ENCODE data around the gene SKAP2. TPM values are rescaled to one million over a fixed set of nuclear protein-coding genes. Genes with fewer than 3 reads are reported as not detected.

Gene SKAP2
- total and polyA plus RNA-seq, 2 of the 13 experiments (the other 11 are each of a cell fraction or from before 2014, with no cell fraction given) = 3.6 to 12.9 TPM

- WGBS (ENCODE audit: low lambda C conversion rate) = 95% methylated on average over 2 of the region's 2 CpGs
- Histone ChIP-seq H3K4me3 (replicated peaks in 1 of 3; ENCODE audit: insufficient read depth in 1 of 3, low read depth in 2 of 3, low read length in 3 of 3) (no peak overlapping the region), H3K4me1 (ENCODE audit: insufficient read depth, low read length) (peaks cover 39% of the 10 kb centered on the region), H3K27ac (ENCODE audit: extremely low read length, insufficient read depth, low read length) (no peak overlapping the region), H3K4me2 (ENCODE audit: low read depth, low read length) (no peak overlapping the region), H3K36me3 (replicated peaks in 1 of 2; ENCODE audit: control insufficient read depth in 1 of 2, insufficient read depth in 2 of 2, low read length in 2 of 2) (no peaks in the 10 kb centered on the region), H3K79me2 (ENCODE audit: insufficient read depth, low read length) (no peaks in the 10 kb centered on the region), H2AFZ (ENCODE audit: low read length) (no peak overlapping the region), H4K20me1 (ENCODE audit: insufficient read depth, low read length) (no peaks in the 10 kb centered on the region), H3K27me3 (ENCODE audit: control insufficient read depth in 1 of 2, insufficient read depth in 2 of 2, low read length in 2 of 2) (no peaks in the 10 kb centered on the region), H3K9me3 (ENCODE audit: low read length) (no peaks in the 10 kb centered on the region), H3K9ac (ENCODE audit: insufficient read depth, low read depth, low read length) (no peak overlapping the region)
- TF ChIP-seq GPN1 (CRISPR knock-in tag; IDR thresholded peaks at IDR 0.05; ENCODE audit: borderline replicate concordance) = no peak
- TF ChIP-seq, protein P1, sequence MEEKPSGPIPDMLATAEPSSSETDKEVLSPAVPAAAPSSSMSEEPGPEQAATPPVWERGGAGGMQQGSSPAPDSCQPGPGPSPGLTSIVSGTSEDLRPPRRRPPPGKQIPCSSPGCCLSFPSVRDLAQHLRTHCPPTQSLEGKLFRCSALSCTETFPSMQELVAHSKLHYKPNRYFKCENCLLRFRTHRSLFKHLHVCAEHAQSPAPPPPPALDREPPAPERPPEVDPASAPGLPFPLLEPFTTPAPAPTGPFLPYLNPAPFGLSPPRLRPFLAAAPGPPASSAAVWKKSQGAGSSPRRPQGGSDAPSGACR (CRISPR knock-in tag; IDR thresholded peaks at IDR 0.05) = no peak
- TF ChIP-seq ZBTB21 (CRISPR knock-in tag; IDR thresholded peaks at IDR 0.05) = no peak
- TF ChIP-seq EHMT2 (IDR thresholded peaks at IDR 0.05; ENCODE audit: borderline replicate concordance, low read depth, low read length) = no peak
- TF ChIP-seq ZNF766 (CRISPR knock-in tag; IDR thresholded peaks at IDR 0.05; ENCODE audit: borderline replicate concordance) = no peak
- FAIRE-seq = no peak
- ATAC-seq = no peak
- ChIA-PET CTCF (ENCODE audit: low intra/inter-chr PET ratio, low total read pairs) (no interaction called here), POLR2A (no interaction called here)
- in situ Hi-C loops (cut with HindIII; ENCODE audit: extremely low pct_ligation_motif_present, low pct_unique_long_range_greater_than_20kb) = no loop called here
- BruUV-seq (replicated peaks) = no TSS peak
- no peak for DNase-seq (ENCODE audit: low spot score)
- intact Hi-C loops (cut with micrococcal nuclease; ENCODE audit: unreplicated experiment) = no loop called here
Observed at GRCh38 chr7:26691886-26692285, 172.5 kb downstream of the SKAP2 start.

DNA sequence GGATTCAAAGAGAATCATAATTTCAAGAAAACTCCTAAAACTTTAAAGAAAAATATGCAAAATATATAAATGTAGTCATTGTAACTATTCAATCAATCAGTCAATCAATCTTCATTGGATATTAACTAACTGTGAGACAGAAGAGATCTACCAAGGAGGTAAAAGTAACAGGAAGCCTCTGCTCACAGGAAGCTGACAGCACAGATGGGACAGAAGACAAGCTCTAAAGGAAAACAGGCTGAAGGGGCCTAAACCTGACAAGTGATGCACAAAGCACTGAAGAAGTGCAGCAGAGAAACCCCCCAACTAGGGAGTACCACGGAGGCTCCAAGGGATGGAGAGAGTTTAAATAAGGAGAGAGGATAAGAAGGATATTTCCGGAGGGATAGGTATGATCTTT, 173.0 kb downstream of the SKAP2 start:
- Histone ChIP-seq H3K4me1 (ENCODE audit: insufficient read depth, low read length) (peaks cover 44% of the 10 kb centered on the region), H3K9ac (ENCODE audit: insufficient read depth, low read depth, low read length) (no peak overlapping the region), H3K9me3 (ENCODE audit: low read length) (no peaks in the 10 kb centered on the region), H3K27ac (ENCODE audit: extremely low read length, insufficient read depth, low read length) (no peak overlapping the region), H2AFZ (ENCODE audit: low read length) (no peak overlapping the region), H3K4me3 (replicated peaks in 1 of 3; ENCODE audit: insufficient read depth in 1 of 3, low read depth in 2 of 3, low read length in 3 of 3) (no peak overlapping the region), H3K36me3 (replicated peaks in 1 of 2; ENCODE audit: control insufficient read depth in 1 of 2, insufficient read depth in 2 of 2, low read length in 2 of 2) (no peaks in the 10 kb centered on the region), H4K20me1 (ENCODE audit: insufficient read depth, low read length) (no peaks in the 10 kb centered on the region), H3K4me2 (ENCODE audit: low read depth, low read length) (no peak overlapping the region), H3K79me2 (ENCODE audit: insufficient read depth, low read length) (no peaks in the 10 kb centered on the region), H3K27me3 (ENCODE audit: control insufficient read depth in 1 of 2, insufficient read depth in 2 of 2, low read length in 2 of 2) (no peaks in the 10 kb centered on the region)
- in situ Hi-C loops (cut with HindIII; ENCODE audit: extremely low pct_ligation_motif_present, low pct_unique_long_range_greater_than_20kb) = no loop called here
- intact Hi-C loops (cut with micrococcal nuclease; ENCODE audit: unreplicated experiment) = no loop called here
- no TSS peak for BruUV-seq (replicated peaks)
- ChIA-PET POLR2A (no interaction called here), CTCF (ENCODE audit: low intra/inter-chr PET ratio, low total read pairs) (no interaction called here)
- FAIRE-seq = no peak
- no peak for TF ChIP-seq MED8 (CRISPR knock-in tag; IDR thresholded peaks at IDR 0.05; ENCODE audit: insufficient replicate concordance)
- no peak for ATAC-seq
- DNase-seq (ENCODE audit: low spot score) = no peak
- 98% methylated on average over 2 of the region's 2 CpGs for WGBS (ENCODE audit: low lambda C conversion rate)
